HepG2 (cell line): ENCODE results near the gene LEPROT. TPM values are rescaled to one million over a fixed set of nuclear protein-coding genes. Genes with fewer than 3 reads are reported as not detected.

ENCODE experiments used
- CBX1 ChIP-seq: IDR thresholded peaks from one replicate; pipeline ENCODE4 v1.6.1; 2016; ENCODE audit warnings: antibody characterized with exemption, low read depth
- CENPX ChIP-seq: sonication (generic); formaldehyde crosslinking; IDR thresholded peaks from 2 replicates; pipeline ENCODE4 v1.9.0; 2021; ENCODE audit warnings: mild to moderate bottlenecking, missing genetic modification reagents, moderate library complexity
- FOXJ3 ChIP-seq: sonication (generic); formaldehyde crosslinking; IDR thresholded peaks from 2 replicates; pipeline ENCODE4 v1.4.0; 2020; ENCODE audit warnings: missing genetic modification reagents, mild to moderate bottlenecking, borderline replicate concordance
- FOXK2 ChIP-seq: fragments of 450-650 bp; IDR thresholded peaks from 2 replicates; pipeline ENCODE4 v1.6.1; 2016
- IKZF4 ChIP-seq: sonication (generic); formaldehyde crosslinking; IDR thresholded peaks from 2 replicates; pipeline ENCODE4 v1.5.1; 2020; ENCODE audit warnings: borderline replicate concordance, mild to moderate bottlenecking, low read depth, missing genetic modification reagents; ENCODE audit errors: not compliant biosample characterization
- KMT2B ChIP-seq: IDR thresholded peaks from 2 replicates; pipeline ENCODE4 v1.6.1; 2016; ENCODE audit warnings: missing genetic modification reagents, missing compliant biosample characterization
- MAFF ChIP-seq: IDR thresholded peaks from 2 replicates; pipeline ENCODE4 v1.6.1; 2011; ENCODE audit warnings: low read depth, low read length, improper control_type of control experiment
- NKX3-1 ChIP-seq: sonication (generic); formaldehyde crosslinking; IDR thresholded peaks from 2 replicates; pipeline ENCODE4 v1.5.0; 2020; ENCODE audit warnings: missing genetic modification reagents
- NPAS2 ChIP-seq: sonication (generic); formaldehyde crosslinking; IDR thresholded peaks from 2 replicates; pipeline ENCODE4 v1.8.0; 2022; ENCODE audit warnings: mild to moderate bottlenecking, missing genetic modification reagents, borderline replicate concordance
- RBM22 ChIP-seq: fragments of 200-400 bp; formaldehyde crosslinking; optimal IDR thresholded peaks from 2 replicates; pipeline ENCODE3; 2017; ENCODE audit warnings: mild to moderate bottlenecking, low read length, moderate library complexity
- SNAPC2 ChIP-seq: sonication (generic); formaldehyde crosslinking; IDR thresholded peaks from 2 replicates; pipeline ENCODE4 v1.8.1; 2022; ENCODE audit warnings: mild to moderate bottlenecking, missing genetic modification reagents
- ZBED4 ChIP-seq: sonication (generic); formaldehyde crosslinking; IDR thresholded peaks from 2 replicates; pipeline ENCODE4 v1.4.0; 2020; ENCODE audit warnings: missing genetic modification reagents, borderline replicate concordance
- ZC3H13 ChIP-seq: sonication (generic); formaldehyde crosslinking; IDR thresholded peaks from 2 replicates; pipeline ENCODE4 v1.8.1; 2023; ENCODE audit warnings: mild to moderate bottlenecking, missing genetic modification reagents, moderate library complexity
- ZFP82 ChIP-seq: sonication (generic); formaldehyde crosslinking; IDR thresholded peaks from 2 replicates; pipeline ENCODE4 v1.5.1; 2020; ENCODE audit warnings: mild to moderate bottlenecking, missing genetic modification reagents, borderline replicate concordance
- ZFP90 ChIP-seq: sonication (generic); formaldehyde crosslinking; IDR thresholded peaks from 2 replicates; pipeline ENCODE4 v1.8.0; 2022; ENCODE audit warnings: missing genetic modification reagents, mild to moderate bottlenecking, inconsistent platforms, borderline replicate concordance
- ZNF224 ChIP-seq: sonication (generic); formaldehyde crosslinking; IDR thresholded peaks from 2 replicates; pipeline ENCODE4 v1.5.0; 2020; ENCODE audit warnings: mild to moderate bottlenecking, missing genetic modification reagents
- ZNF30 ChIP-seq: sonication (generic); formaldehyde crosslinking; IDR thresholded peaks from 2 replicates; pipeline ENCODE4 v1.5.0; 2020; ENCODE audit warnings: mild to moderate bottlenecking, missing genetic modification reagents
- ZNF841 ChIP-seq: sonication (generic); formaldehyde crosslinking; IDR thresholded peaks from 2 replicates; pipeline ENCODE4 v1.8.1; 2023; ENCODE audit warnings: missing genetic modification reagents, borderline replicate concordance
- polyA plus RNA-seq, 8 experiments: library from polyadenylated mRNA; depleted of rRNA in 3 of 8; stranded (reverse) in 7 of 8; unstranded in 1 of 8; fragments of >200 nt; fragmentation: Illumina TruSeq in 4 of 8; extraction: Trizol in 4 of 8; gene quantifications; 2 replicates each; pipeline versions ENCODE4 v1.2.1 to v1.2.3, GENCODE V29; 2011 to 2016; ENCODE audit warnings: low read depth in 4 of 8, missing spikeins in 1 of 8, mixed read lengths in 1 of 8; ENCODE audit not compliant: insufficient read depth in 1 of 8
- total RNA-seq, 5 experiments: library from RNA; depleted of rRNA; stranded (reverse); fragments of >200 nt; fragmentation: Illumina TruSeq; extraction: Trizol; gene quantifications; 2 replicates each; pipeline ENCODE4 v1.2.3, GENCODE V29; 2016; ENCODE audit warnings: low read depth in 1 of 5
- TF ChIP-seq, protein P1 (sequence below): sonication (generic); formaldehyde crosslinking; IDR thresholded peaks from 2 replicates; pipeline ENCODE4 v1.5.1; 2020; ENCODE audit warnings: mild to moderate bottlenecking, missing genetic modification reagents, borderline replicate concordance
- TF ChIP-seq, protein P2 (sequence below): sonication (generic); formaldehyde crosslinking; IDR thresholded peaks from 2 replicates; pipeline ENCODE4 v1.8.1; 2023; ENCODE audit warnings: mild to moderate bottlenecking, missing genetic modification reagents, borderline replicate concordance

Gene LEPROT
- total and polyA plus RNA-seq, 2 of the 13 experiments (the other 11 are each of a cell fraction or from before 2014, with no cell fraction given): 36.8 to 51.4 TPM

DNA sequence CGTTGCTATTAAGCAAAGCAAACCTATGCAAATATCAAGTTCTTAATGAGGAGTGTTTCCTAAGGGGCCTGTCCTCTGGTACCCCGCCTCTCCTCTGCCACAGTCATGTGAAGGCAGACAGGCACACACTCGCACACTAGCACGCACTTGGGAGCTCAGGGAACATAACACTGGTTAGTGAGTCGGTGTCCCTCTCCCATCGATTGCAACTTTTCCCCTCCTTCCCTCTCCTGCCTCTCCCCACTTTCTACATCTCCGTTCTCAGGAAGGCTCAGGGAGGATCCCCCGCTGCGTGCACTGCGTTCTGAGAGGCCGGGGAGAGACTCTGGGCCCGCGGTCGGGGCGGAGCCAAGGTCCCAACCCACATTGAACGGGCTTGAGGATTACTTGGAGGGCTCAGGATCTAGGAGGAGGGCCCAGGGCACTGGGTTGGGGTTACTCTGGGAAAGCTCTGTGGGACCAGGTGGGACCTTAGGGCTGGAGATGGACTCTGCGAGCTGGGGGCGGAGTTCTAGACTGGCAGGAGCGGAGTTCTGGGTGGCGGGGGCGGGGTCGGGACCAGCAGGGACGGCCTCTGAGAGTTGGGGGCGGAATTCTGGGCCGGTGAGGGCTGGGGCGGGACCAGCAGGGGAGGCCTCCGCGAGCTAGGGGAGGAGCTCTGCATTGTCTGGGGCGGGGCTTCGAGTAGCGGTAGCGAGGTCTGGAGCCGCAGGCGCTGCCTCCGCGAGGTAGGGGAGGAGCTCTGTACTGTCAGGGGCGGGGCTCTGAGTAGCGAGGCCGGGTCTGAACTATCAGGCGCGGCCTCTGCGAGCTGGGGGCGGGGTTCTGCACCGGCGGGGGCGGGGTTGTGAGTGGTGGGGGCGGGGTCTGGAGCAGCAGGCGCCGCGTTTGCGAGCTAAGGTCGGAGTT, 533 bp upstream of the LEPROT start (continued):
- TF ChIP-seq ZBED4 (CRISPR knock-in tag) (no peak), MAFF (no peak), ZNF841 (CRISPR knock-in tag) (no peak), FOXK2 (no peak), CBX1 (no peak), IKZF4 (CRISPR knock-in tag) (no peak), ZNF224 (CRISPR knock-in tag) (no peak), CENPX (CRISPR knock-in tag) (no peak), ZFP82 (CRISPR knock-in tag) (no peak), ZFP90 (CRISPR knock-in tag) (0 out of 2 replicates have a peak, but pooled peaks have one; percentile 50), FOXJ3 (CRISPR knock-in tag) (no peak), NPAS2 (CRISPR knock-in tag) (no peak), ZNF30 (CRISPR knock-in tag) (no peak), SNAPC2 (peak; percentile 21; the same call in 1 of the 2 replicates), ZC3H13 (CRISPR knock-in tag) (0 out of 2 replicates have a peak, but pooled peaks have one; percentile 50), KMT2B (no peak), NKX3-1 (no peak), RBM22 (no peak)
- TF ChIP-seq, protein P1, sequence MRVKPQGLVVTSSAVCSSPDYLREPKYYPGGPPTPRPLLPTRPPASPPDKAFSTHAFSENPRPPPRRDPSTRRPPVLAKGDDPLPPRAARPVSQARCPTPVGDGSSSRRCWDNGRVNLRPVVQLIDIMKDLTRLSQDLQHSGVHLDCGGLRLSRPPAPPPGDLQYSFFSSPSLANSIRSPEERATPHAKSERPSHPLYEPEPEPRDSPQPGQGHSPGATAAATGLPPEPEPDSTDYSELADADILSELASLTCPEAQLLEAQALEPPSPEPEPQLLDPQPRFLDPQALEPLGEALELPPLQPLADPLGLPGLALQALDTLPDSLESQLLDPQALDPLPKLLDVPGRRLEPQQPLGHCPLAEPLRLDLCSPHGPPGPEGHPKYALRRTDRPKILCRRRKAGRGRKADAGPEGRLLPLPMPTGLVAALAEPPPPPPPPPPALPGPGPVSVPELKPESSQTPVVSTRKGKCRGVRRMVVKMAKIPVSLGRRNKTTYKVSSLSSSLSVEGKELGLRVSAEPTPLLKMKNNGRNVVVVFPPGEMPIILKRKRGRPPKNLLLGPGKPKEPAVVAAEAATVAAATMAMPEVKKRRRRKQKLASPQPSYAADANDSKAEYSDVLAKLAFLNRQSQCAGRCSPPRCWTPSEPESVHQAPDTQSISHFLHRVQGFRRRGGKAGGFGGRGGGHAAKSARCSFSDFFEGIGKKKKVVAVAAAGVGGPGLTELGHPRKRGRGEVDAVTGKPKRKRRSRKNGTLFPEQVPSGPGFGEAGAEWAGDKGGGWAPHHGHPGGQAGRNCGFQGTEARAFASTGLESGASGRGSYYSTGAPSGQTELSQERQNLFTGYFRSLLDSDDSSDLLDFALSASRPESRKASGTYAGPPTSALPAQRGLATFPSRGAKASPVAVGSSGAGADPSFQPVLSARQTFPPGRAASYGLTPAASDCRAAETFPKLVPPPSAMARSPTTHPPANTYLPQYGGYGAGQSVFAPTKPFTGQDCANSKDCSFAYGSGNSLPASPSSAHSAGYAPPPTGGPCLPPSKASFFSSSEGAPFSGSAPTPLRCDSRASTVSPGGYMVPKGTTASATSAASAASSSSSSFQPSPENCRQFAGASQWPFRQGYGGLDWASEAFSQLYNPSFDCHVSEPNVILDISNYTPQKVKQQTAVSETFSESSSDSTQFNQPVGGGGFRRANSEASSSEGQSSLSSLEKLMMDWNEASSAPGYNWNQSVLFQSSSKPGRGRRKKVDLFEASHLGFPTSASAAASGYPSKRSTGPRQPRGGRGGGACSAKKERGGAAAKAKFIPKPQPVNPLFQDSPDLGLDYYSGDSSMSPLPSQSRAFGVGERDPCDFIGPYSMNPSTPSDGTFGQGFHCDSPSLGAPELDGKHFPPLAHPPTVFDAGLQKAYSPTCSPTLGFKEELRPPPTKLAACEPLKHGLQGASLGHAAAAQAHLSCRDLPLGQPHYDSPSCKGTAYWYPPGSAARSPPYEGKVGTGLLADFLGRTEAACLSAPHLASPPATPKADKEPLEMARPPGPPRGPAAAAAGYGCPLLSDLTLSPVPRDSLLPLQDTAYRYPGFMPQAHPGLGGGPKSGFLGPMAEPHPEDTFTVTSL: peak; percentile 23; the same call in 1 of the 2 replicates
- TF ChIP-seq, protein P2, sequence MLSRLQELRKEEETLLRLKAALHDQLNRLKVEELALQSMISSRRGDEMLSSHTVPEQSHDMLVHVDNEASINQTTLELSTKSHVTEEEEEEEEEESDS (CRISPR knock-in tag): no peak
